Uterus (tissue), 4 donors: Measurements from ENCODE around the gene NSMF. TPM values are rescaled to one million over a fixed set of nuclear protein-coding genes. Genes with fewer than 3 reads are reported as not detected.

Source experiments
- DNase-seq, 2 donors: peaks; one replicate each; pipeline ENCODE4 v3.0.0-alpha.2; 2019 to 2020
- H3K27ac ChIP-seq, 2 donors: fragments of 200-600 bp; sonication (generic); 1 replicate in 1 of 2; 2 replicates in 1 of 2; pipeline ENCODE4 v1.5.1; 2016 to 2018
- H3K27me3 ChIP-seq, 2 donors: fragments of 200-600 bp; sonication (generic); one replicate each; pipeline ENCODE4 v1.5.1; 2018 to 2019; ENCODE audit warnings: control low read depth in 1 of 2
- H3K36me3 ChIP-seq, 2 donors: fragments of 200-600 bp; sonication (generic); one replicate each; pipeline ENCODE4 v1.5.1; 2019; ENCODE audit warnings: control low read depth in 1 of 2
- H3K4me1 ChIP-seq, 2 donors: fragments of 200-600 bp; sonication (generic); one replicate each; pipeline ENCODE4 v1.5.1; 2018 to 2019; ENCODE audit warnings: control low read depth in 1 of 2
- H3K4me3 ChIP-seq, 2 donors: fragments of 200-600 bp; sonication (generic); 1 replicate in 1 of 2; 2 replicates in 1 of 2; pipeline ENCODE4 v1.5.1; 2018 to 2019; ENCODE audit warnings: mild to moderate bottlenecking in 1 of 2
- H3K9me3 ChIP-seq, 2 donors: fragments of 200-600 bp; sonication (generic); one replicate each; pipeline ENCODE4 v1.5.1; 2019; ENCODE audit warnings: control low read depth in 1 of 2
- CTCF ChIP-seq, 4 experiments: fragments of 200-600 bp in 2 of 4; fragments of 450-650 bp in 2 of 4; sonication (generic) in 2 of 4; IDR thresholded peaks; one replicate each; pipeline ENCODE4 v1.5.1; 2016 to 2019; ENCODE audit warnings: antibody characterized with exemption in 4 of 4, mild to moderate bottlenecking in 2 of 4, moderate library complexity in 1 of 4
- POLR2A ChIP-seq, 2 donors: fragments of 450-650 bp; IDR thresholded peaks; one replicate each; pipeline ENCODE4 v1.6.1; 2016; ENCODE audit warnings: antibody characterized with exemption in 2 of 2, mild to moderate bottlenecking in 1 of 2, moderate library complexity in 1 of 2
- intact Hi-C: fragments of 100-400 bp; cut with DNase I; formaldehyde crosslinking; loops from one replicate; pipeline ENCODE4 v1.15.1; 2023; ENCODE audit warnings: low total_unique reads
- total RNA-seq, 4 donors: library from RNA; depleted of rRNA in 3 of 4; stranded (reverse); fragments of >200 nt in 3 of 4; gene quantifications; one replicate each; pipeline versions ENCODE4 v1.1.0 to v1.2.4, GENCODE V29; 2014 to 2023
- donor health status: DM: yes; HTN: yes; CAD: no.

Gene NSMF
- total RNA-seq, 4 donors from 2014 or later = 17.4 to 40.7 (median 32.1) TPM

- Histone ChIP-seq H3K36me3 (no peaks in the 10 kb centered on the region), H3K9me3 (peaks cover 0 to 7% of the 10 kb centered on the region in 2 donors), H3K27ac (no peak overlapping the region), H3K27me3 (no peaks in the 10 kb centered on the region), H3K4me3 (no peak overlapping the region), H3K4me1 (no peaks in the 10 kb centered on the region)
- intact Hi-C loops = no loop called here
- TF ChIP-seq CTCF (IDR thresholded peaks at IDR 0.05) (no peak), POLR2A (IDR thresholded peaks at IDR 0.05) (no peak)
- no peak for DNase-seq
These were observed 19.5 kb upstream of the NSMF start for GRCh38 chr9:137478613-137478961.

GRCh38 chr9:137477778-137478612 is 18.9 kb upstream of the NSMF start:
- Histone ChIP-seq H3K36me3 (no peaks in the 10 kb centered on the region), H3K27ac (no peak overlapping the region), H3K27me3 (no peaks in the 10 kb centered on the region), H3K4me3 (no peak overlapping the region), H3K9me3 (peaks cover 0 to 7% of the 10 kb centered on the region in 2 donors), H3K4me1 (no peaks in the 10 kb centered on the region)
- TF ChIP-seq POLR2A (IDR thresholded peaks at IDR 0.05) (no peak), CTCF (IDR thresholded peaks at IDR 0.05) (no peak)
- intact Hi-C loops = no loop called here
- DNase-seq = peak in 1 of 2 donors; percentile 12

GRCh38 chr9:137476856-137477255 is 17.7 kb upstream of the NSMF start:
- TF ChIP-seq CTCF (IDR thresholded peaks at IDR 0.05) = no peak
- no peak for TF ChIP-seq POLR2A (IDR thresholded peaks at IDR 0.05)
- intact Hi-C loops = no loop called here
- Histone ChIP-seq H3K9me3 (peaks cover 0 to 7% of the 10 kb centered on the region in 2 donors), H3K36me3 (no peaks in the 10 kb centered on the region), H3K4me1 (no peaks in the 10 kb centered on the region), H3K27me3 (no peaks in the 10 kb centered on the region), H3K4me3 (no peak overlapping the region), H3K27ac (no peak overlapping the region)
- DNase-seq = no peak

GRCh38 chr9:137475666-137476065 is 16.5 kb upstream of the NSMF start:
- Histone ChIP-seq H3K36me3 (no peaks in the 10 kb centered on the region), H3K4me3 (no peak overlapping the region), H3K4me1 (no peaks in the 10 kb centered on the region), H3K9me3 (peaks cover 0 to 7% of the 10 kb centered on the region in 2 donors), H3K27ac (no peak overlapping the region), H3K27me3 (no peaks in the 10 kb centered on the region)
- intact Hi-C loops = no loop called here
- no peak for TF ChIP-seq POLR2A (IDR thresholded peaks at IDR 0.05)
- TF ChIP-seq CTCF (IDR thresholded peaks at IDR 0.05) = no peak
- DNase-seq = no peak

GRCh38 chr9:137474271-137474670 is 15.1 kb upstream of the NSMF start:
- no peak for DNase-seq

More at GRCh38 chr9:137474271-137474670, 15.1 kb upstream of the NSMF start:
- Histone ChIP-seq H3K4me1 (no peaks in the 10 kb centered on the region), H3K4me3 (no peak overlapping the region), H3K9me3 (peaks cover 0 to 7% of the 10 kb centered on the region in 2 donors), H3K27ac (no peak overlapping the region), H3K36me3 (no peaks in the 10 kb centered on the region), H3K27me3 (no peaks in the 10 kb centered on the region)
- TF ChIP-seq POLR2A (IDR thresholded peaks at IDR 0.05) (no peak), CTCF (IDR thresholded peaks at IDR 0.05) (no peak)
- intact Hi-C loops = no loop called here
